MM.1S (cell line): Measurements from ENCODE around the gene ZFPM1.

Source experiments
- DNase-seq: peaks from one replicate; pipeline ENCODE4 v3.0.0-alpha.2; 2015
- H2AFZ ChIP-seq: fragments of 300-600 bp; sonication (generic); 2 replicates; pipeline ENCODE4 v1.6.0; 2016; ENCODE audit warnings: antibody characterized with exemption, low read length
- H3F3A ChIP-seq: fragments of 300-600 bp; sonication (generic); 2 replicates; pipeline ENCODE4 v1.6.1; 2016; ENCODE audit warnings: mild to moderate bottlenecking, antibody characterized with exemption, low read length, moderate library complexity, mixed read lengths; ENCODE audit not compliant: insufficient read depth
- H3K27ac ChIP-seq: fragments of 300-600 bp; sonication (generic); 2 replicates; pipeline ENCODE4 v1.5.1; 2016; ENCODE audit warnings: mild to moderate bottlenecking, low read length
- H3K27me3 ChIP-seq: fragments of 300-600 bp; sonication (generic); replicated peaks from 2 replicates; pipeline ENCODE4 v1.6.0; 2016; ENCODE audit warnings: low read length; ENCODE audit not compliant: insufficient read depth
- H3K36me3 ChIP-seq: fragments of 300-600 bp; sonication (generic); replicated peaks from 2 replicates; pipeline ENCODE4 v1.6.1; 2016; ENCODE audit warnings: mild to moderate bottlenecking, low read length, mixed read lengths; ENCODE audit not compliant: insufficient read depth
- H3K4me1 ChIP-seq: fragments of 300-600 bp; sonication (generic); 2 replicates; pipeline ENCODE4 v1.6.1; 2016; ENCODE audit warnings: low read length, mixed read lengths
- H3K4me2 ChIP-seq: fragments of 300-600 bp; sonication (generic); 2 replicates; pipeline ENCODE4 v1.6.0; 2016; ENCODE audit warnings: low read depth, low read length
- H3K4me3 ChIP-seq: fragments of 300-600 bp; sonication (generic); 2 replicates; pipeline ENCODE4 v1.5.1; 2016; ENCODE audit warnings: low read length, mixed read lengths
- H3K79me2 ChIP-seq: fragments of 300-600 bp; sonication (generic); 2 replicates; pipeline ENCODE4 v1.6.1; 2016; ENCODE audit warnings: mixed run types, low read length, mixed read lengths
- H3K9ac ChIP-seq: fragments of 300-600 bp; sonication (generic); 2 replicates; pipeline ENCODE4 v1.6.1; 2016; ENCODE audit warnings: low read length, mixed read lengths
- H3K9me2 ChIP-seq: fragments of 300-600 bp; sonication (generic); replicated peaks from 2 replicates; pipeline ENCODE4 v1.6.1; 2016; ENCODE audit warnings: mild to moderate bottlenecking, low read length, mixed read lengths; ENCODE audit not compliant: insufficient read depth
- H3K9me3 ChIP-seq: fragments of 300-600 bp; sonication (generic); replicated peaks from 2 replicates; pipeline ENCODE4 v1.6.1; 2016; ENCODE audit warnings: mild to moderate bottlenecking, low read length, mixed read lengths; ENCODE audit not compliant: insufficient read depth
- H4K20me1 ChIP-seq: fragments of 300-600 bp; sonication (generic); 2 replicates; pipeline ENCODE4 v1.6.1; 2016; ENCODE audit warnings: mild to moderate bottlenecking, low read length, moderate library complexity, mixed read lengths; ENCODE audit not compliant: insufficient read depth
- EZH2 ChIP-seq: fragments of 300-600 bp; sonication (generic); optimal IDR thresholded peaks from 2 replicates; pipeline ENCODE3; 2017; ENCODE audit warnings: low read depth, mild to moderate bottlenecking, antibody characterized with exemption, low read length, mixed read lengths
- EZH2phosphoT487 ChIP-seq: fragments of 300-600 bp; sonication (generic); IDR thresholded peaks from 2 replicates; pipeline ENCODE4 v1.6.1; 2018; ENCODE audit warnings: antibody characterized with exemption, low read length
- TF ChIP-seq, protein P1 (sequence below): fragments of 300-600 bp; sonication (generic); IDR thresholded peaks from 2 replicates; pipeline ENCODE4 v1.5.1; 2016; ENCODE audit warnings: antibody characterized with exemption, low read length, mixed read lengths

The ZFPM1 gene

DNA sequence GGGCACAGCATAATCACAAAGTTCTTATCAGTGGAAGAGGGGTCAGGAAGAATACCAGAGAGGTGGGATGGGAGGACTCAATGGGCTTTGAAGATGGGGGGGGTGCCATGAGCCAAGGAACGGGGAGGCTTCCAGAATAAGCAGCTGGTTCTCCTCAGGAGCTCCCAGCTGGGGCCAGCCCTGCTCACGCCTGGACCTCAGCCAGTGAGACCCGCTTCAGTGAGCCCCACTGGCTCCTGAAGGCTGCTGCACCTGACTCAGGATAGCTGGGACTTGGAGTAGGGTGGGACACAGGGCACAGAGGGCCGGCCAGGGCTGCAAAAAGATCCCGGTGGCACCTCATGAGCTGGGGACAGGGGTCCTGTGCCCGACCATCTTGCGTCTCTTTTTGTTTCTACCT, 92.7 kb downstream of the ZFPM1 start:
- no peaks in the 10 kb centered on the region for H3K9me2 ChIP-seq
- no peaks in the 10 kb centered on the region for H3K9me3 ChIP-seq
- no peak overlapping the region for H3K9ac ChIP-seq
- H3F3A ChIP-seq = no peaks in the 10 kb centered on the region
- H4K20me1 ChIP-seq = no peaks in the 10 kb centered on the region
- no peak overlapping the region for H3K4me2 ChIP-seq
- H3K36me3 ChIP-seq = no peaks in the 10 kb centered on the region
- no peak for DNase-seq
- no peaks in the 10 kb centered on the region for H3K4me1 ChIP-seq
- no peaks in the 10 kb centered on the region for H3K79me2 ChIP-seq
- no peak overlapping the region for H2AFZ ChIP-seq
- H3K27ac ChIP-seq = no peak overlapping the region
- TF ChIP-seq, protein P1, sequence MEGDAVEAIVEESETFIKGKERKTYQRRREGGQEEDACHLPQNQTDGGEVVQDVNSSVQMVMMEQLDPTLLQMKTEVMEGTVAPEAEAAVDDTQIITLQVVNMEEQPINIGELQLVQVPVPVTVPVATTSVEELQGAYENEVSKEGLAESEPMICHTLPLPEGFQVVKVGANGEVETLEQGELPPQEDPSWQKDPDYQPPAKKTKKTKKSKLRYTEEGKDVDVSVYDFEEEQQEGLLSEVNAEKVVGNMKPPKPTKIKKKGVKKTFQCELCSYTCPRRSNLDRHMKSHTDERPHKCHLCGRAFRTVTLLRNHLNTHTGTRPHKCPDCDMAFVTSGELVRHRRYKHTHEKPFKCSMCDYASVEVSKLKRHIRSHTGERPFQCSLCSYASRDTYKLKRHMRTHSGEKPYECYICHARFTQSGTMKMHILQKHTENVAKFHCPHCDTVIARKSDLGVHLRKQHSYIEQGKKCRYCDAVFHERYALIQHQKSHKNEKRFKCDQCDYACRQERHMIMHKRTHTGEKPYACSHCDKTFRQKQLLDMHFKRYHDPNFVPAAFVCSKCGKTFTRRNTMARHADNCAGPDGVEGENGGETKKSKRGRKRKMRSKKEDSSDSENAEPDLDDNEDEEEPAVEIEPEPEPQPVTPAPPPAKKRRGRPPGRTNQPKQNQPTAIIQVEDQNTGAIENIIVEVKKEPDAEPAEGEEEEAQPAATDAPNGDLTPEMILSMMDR = no peak
- TF ChIP-seq EZH2 = no peak
- no peak for TF ChIP-seq EZH2phosphoT487
- no peak overlapping the region for H3K4me3 ChIP-seq
- peaks cover 20% of the 10 kb centered on the region for H3K27me3 ChIP-seq

DNA sequence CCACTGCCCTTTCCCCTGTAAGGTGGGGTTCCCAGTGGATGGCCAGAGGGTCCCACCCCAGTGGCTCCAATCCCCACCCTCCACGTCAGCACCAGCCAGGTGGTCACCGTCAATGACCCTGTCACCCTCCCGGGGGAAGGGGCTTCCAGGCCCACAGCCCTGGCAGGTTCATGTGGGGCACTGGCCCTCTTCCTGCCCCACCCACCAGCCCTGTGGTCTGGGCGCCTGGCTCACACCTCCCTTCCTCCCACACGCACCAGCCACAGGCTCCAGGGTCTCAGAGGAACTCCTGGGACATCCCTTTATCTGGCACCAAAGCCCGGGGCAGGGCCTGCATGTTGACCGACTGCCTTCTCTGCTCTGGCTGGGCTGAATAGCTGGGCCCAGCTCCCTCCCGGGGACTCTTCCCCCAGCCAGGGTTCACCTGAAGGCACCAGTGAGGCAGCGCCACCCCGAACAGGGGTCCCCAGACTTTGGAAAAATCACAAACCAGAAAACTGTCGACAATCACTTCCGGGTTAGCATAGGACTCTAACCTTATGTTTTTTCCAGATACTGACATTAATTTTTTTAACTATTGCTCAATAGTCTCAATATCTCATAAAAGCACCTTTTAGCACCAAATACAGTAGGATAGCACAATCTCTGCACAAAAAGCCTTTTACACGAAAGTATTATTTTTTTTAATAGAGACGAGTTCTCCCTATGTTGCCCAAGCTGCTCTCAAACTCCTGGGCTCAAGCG, 95.2 kb downstream of the ZFPM1 start:
- Histone ChIP-seq H2AFZ (no peak overlapping the region), H3K27me3 (peaks cover 15% of the 10 kb centered on the region; the same call in 1 of the 2 replicates), H3F3A (peaks cover 11% of the 10 kb centered on the region), H3K9me2 (no peaks in the 10 kb centered on the region), H3K9ac (no peak overlapping the region), H3K36me3 (no peaks in the 10 kb centered on the region), H3K27ac (no peak overlapping the region), H3K4me2 (no peak overlapping the region), H3K79me2 (no peaks in the 10 kb centered on the region), H3K4me3 (no peak overlapping the region), H3K4me1 (peaks cover 9% of the 10 kb centered on the region), H4K20me1 (no peaks in the 10 kb centered on the region), H3K9me3 (no peaks in the 10 kb centered on the region)
- TF ChIP-seq EZH2 (no peak), EZH2phosphoT487 (no peak)
- TF ChIP-seq, protein P1 = no peak
- no peak for DNase-seq

DNA sequence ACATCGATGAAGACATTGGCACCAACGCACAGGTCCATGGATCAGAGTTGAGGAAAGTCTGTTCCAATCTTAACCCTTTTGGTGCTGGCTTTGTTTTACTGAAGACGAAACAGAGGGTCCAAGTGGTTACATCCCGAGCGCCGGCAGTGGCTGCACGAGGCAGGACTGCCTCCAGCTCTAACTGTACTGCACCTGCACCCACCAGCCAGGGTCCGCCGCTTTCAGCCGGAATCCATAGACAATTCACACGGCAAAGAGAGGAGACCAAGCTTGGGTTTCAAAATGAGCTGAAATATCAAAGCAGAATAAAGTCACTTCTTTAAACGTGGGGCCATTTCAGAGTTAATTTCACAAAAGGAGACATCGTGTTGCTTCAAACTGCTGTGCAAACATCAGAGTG, 95.9 kb downstream of the ZFPM1 start:
- Histone ChIP-seq H3K4me3 (no peak overlapping the region), H3K4me1 (peaks cover 14% of the 10 kb centered on the region), H3K27ac (no peak overlapping the region), H3K9ac (no peak overlapping the region), H3K36me3 (no peaks in the 10 kb centered on the region), H3K9me2 (no peaks in the 10 kb centered on the region), H4K20me1 (no peaks in the 10 kb centered on the region), H3K79me2 (no peaks in the 10 kb centered on the region), H2AFZ (no peak overlapping the region), H3K27me3 (peaks cover 15% of the 10 kb centered on the region; the same call in 1 of the 2 replicates), H3K4me2 (no peak overlapping the region), H3F3A (peaks cover 18% of the 10 kb centered on the region), H3K9me3 (no peaks in the 10 kb centered on the region)
- no peak for TF ChIP-seq EZH2
- TF ChIP-seq EZH2phosphoT487 = no peak
- TF ChIP-seq, protein P1 = no peak
- DNase-seq = no peak
